ENCODE data around the gene FHOD3.

- TF ChIP-seq POLR2A (IDR thresholded peaks at IDR 0.05) (no peak), CTCF (IDR thresholded peaks at IDR 0.05) (no peak)
These were observed 158.4 kb downstream of the FHOD3 start for GRCh38 chr18:36455931-36456330.

Measured in uterus (tissue), 2 donors.